ENCODE measurements around the gene RBM38.

Gene RBM38

DNA sequence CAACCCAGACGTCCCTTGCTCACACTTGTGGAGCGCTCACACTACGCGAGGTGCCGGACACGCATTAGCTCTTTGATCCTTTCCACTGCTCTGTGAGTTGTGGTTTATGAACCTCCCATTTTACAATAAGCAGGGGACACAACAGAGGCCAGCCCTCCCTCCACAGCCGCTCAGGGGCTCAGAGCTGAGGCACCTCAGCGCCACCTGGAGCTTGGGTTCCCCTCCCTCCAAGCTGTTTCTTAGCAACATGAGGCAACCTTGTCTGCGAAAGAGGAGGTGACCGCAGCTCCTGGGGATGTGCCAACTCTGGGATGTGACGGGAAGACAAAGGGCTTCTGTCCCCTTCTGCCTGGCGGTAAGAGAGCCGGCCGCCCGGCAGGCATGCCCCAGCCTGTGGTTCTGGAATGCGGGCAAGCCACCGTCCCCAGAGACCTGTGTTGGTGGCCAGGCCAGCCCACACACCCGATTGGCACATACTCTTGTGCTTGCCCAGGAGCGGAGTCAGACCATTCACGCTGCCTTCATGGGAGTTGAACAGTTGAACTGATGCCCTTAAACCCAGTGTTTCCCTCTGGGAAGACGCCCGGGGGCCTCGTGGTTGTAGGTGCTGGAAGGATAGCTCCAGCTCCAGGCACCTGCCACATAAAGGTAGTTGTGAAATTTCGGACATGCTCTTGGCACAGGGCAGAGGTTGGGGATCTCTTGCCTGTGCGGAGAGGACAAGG lies 44.5 kb downstream of the RBM38 start:
- DNase-seq (ENCODE audit: low read depth): no peak

DNA sequence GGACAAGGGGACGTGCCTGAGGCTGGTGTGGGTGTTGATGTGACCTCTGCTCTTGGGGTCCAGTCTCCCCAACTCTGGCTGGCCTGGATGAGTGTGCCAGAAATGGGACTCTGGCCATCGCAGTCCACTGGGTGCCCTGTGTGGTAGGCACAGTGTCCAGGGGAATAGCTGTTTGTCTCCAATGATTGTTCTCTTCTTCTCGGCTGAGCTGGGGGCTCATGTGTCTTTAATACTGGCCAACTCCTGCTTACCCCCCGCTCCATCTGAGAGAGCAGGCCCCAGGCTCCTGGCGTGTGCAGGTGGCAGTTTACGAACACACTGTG lies 45.0 kb downstream of the RBM38 start:
- DNase-seq (ENCODE audit: low read depth): no peak

DNA sequence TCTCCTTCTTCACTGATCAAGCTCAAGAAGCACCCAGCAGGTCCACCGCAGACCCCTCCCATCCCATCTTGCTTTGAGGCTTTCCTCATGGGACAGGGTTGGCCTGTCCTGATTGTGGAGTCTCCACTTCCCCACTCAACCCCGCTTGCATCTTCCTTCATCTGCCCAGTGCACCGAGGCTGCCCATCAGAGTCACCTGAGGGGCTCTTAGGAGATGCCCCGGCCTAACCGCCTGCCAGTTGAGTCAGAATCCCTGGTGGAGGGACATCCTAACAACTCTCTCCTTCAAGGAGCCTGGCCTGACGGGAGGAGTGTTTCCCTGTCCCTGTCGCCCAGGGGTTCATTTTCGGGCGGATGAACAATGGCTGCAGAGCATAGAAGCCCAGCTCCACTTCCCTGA lies 46.1 kb downstream of the RBM38 start:
- no peak for DNase-seq (ENCODE audit: low read depth)

DNA sequence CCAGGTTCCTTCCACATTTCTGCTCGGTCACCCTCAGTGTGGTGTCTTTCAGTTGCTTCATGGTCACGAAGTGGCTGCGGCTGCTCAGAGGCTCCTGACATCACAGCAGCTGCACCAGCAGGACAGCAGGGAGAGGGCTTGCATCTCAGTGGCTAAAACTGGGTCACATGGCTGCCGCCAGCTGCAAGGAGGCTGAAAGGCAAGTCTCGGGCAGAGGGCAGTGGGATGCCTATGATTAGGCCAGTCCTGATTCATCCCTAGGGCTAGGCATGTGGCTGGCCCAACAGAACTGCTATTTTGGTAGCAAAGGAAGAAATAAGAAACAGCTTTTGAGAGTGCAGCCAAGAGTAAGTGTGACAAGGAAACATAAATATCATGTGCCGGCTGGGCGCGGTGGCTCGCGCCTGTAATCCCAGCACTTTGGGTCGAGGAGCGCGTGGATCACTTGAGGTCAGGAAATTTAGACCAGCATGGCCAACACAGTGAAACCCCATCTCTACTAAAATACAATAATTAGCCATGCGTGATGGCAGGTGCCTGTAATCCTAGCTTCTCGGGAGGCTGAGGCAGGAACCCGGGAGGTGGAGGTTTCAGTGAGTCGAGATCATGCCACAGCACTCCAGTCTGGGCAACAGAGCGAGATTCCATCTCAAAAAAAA lies 46.6 kb downstream of the RBM38 start:
- no peak for DNase-seq (ENCODE audit: low read depth)

DNA sequence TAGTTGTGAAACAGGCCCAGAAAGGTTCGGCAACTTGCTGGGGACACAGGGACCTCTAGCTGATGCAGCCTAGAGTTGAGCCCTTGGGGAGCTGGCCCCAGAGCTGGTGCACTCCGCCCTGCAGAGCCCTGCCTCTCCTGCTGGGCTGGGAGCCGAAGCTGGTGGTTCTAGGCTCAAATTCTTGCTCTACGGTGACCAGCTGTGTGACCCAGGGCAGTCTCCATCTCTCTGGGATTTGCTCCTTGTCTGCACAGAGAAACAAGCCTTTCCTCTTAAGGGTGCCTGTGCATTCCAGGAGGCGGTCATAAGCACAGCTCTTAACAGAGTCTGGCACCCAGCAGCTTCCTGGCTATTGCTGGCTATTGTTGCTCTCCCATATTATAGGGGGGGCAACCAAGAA lies 47.4 kb downstream of the RBM38 start:
- DNase-seq (ENCODE audit: low read depth): no peak

DNA sequence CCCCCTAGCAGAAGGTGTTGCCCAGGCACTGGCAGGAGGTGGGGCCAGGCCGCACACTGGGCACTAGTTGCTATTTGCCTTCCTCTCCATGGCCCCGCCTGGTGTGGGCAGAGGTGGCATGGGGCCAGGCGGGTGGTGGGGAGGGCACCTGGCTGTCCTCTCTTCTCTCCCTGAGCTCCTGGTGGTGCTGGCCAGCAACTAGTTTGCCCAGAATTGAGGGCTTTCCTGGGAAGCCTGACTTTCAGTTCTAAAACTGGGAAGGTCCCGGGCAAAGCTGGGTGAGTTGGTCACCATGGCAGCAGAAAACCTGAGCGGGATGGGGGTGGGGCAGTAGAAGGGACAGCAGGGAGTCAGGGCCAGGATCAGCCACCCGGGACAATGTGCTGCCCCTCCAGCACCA lies 48.2 kb downstream of the RBM38 start:
- DNase-seq (ENCODE audit: low read depth): no peak

DNA sequence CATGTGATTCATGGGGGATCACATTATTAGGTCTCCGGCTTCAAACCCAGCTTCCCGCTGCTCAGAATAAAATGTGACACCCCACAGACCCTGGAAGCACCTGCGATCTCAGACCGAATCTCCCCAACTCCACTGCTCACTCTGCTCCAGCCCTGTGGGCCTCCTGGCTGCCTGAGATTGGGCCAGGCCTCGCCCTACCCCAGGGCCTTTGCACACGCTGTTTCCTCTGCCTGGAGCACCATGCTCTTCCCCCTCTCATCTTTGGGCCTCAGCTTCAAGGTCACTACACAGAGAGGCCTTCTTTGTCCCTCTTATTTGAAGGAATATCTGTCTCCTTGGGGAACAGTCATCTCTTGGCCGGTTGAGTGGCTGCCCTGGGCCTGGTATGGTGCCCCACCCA lies 48.8 kb downstream of the RBM38 start:
- no peak for DNase-seq (ENCODE audit: low read depth)

DNA sequence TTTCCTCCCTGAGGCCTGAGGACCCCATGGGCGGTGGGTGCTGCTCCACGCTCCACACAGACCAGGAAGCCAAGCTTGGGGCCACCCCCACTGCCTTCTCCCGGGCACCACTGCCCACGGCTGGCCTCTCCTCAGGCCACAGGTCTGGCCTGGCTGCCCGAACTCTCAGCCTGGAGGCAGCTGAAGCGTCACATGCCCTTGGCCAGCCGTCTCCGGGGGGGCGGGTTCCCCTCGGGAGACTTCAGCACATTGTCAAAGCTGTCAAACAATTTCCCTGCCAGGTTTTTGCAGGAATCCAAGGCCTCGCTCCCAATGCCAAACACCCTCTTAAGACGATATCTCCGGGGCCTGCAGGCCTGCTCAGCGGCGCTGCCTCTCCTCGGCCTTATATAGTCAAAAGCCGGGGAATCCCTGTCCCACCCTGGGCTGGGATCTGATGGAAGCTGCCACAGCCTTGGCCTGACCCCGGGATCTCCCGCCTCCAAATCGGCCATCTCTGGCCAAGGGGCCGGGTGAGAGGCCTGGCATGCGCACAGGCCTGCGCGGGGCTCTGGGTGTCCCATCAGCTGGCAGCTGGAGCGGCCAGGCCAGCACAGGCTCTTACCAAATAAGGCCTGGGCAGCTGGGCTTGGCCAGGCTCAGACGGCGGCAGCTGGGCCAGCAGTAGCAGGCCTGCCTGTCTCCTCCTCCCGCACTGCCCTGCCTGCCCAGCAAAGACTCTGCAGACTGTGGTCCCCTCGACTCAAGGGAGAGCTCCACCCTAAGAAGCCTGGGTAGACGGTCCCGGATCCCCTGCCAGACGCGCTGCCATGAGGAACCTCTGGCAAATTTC lies 49.7 kb downstream of the RBM38 start:
- DNase-seq (ENCODE audit: low read depth): no peak

DNA sequence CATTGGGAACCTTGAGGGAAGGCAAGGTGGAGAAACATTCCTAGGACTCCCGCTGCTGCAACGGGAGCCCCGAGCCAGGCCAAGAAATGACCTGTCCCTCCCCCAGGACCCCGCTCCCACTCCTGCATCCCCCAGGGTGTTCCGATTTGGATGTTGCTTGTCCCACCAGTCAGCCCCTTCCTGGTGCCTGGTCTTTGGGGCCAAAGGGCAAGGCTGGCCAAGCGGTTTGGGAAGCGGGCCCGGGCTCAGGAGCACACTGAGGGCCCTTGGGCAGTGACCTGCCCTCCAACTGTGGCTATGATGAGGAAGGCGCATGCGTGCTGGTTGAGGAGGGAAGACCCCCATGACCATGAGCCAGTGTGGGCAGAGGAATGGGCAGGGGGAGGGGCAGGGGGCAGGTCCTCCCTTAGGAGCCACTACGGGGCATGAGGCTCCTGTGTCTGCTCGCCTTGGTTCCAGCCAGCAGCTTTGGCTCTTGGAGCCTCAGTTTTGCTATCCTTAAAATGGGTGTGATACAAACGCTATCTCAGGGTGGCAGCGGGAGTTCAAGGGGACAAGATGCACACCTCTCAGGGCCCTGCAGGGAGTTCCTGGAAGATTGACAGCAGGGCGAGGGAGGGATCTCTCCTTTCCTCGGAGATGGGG lies 50.4 kb downstream of the RBM38 start:
- no peak for DNase-seq (ENCODE audit: low read depth)

DNA sequence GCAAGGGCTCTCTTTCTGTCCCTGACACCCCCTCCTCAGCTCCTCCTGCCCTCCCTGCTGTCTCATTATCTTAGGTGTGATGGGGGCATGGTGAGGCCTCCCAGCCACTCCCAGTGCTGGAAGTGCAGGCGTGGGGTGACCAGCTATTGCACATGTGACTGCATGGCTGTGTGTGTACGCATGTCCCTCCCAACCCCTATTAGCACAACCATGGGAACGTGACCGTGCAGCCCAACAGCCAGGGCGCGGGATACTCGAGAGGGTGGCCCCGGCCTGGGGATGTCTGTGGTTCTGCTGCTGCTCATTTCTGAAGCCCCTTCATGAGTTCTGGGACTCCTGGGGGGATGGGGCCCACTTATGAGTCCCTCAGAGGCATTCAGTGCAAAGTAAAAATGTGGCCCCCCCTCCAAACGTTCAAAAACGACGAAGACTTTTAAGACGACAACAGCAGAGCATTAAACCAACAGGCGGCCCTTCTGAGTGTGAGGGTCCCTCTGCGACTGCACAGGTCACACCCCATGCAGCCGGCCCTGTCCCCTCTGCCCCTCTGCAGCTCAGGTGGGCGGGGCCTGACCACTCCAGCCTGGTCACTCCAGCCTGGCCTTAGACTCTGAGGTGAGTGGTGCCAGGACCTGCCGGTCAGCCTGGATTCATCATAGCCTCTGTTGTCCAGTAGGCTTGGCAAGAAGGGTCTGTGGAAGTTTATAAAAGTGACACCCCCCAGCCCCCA lies 51.1 kb downstream of the RBM38 start:
- DNase-seq (ENCODE audit: low read depth): no peak

DNA sequence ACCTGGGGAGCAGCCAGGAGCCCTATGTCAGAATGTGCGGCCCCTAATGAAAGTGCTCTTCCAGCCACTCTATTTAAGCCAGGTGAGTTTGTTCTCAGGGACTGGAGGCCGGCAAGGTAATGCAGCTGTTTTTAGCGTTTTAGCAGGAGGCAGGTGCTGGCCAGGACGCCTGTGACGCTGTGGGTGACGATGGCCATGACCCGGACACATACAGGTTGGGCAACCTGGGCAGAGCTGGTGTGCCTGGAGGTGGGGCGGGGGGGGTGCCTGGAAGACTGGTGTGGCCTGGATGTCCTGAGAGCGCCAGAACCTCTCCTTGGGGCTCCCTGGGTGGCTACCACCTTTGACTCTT lies 51.7 kb downstream of the RBM38 start:
- DNase-seq (ENCODE audit: low read depth): no peak

DNA sequence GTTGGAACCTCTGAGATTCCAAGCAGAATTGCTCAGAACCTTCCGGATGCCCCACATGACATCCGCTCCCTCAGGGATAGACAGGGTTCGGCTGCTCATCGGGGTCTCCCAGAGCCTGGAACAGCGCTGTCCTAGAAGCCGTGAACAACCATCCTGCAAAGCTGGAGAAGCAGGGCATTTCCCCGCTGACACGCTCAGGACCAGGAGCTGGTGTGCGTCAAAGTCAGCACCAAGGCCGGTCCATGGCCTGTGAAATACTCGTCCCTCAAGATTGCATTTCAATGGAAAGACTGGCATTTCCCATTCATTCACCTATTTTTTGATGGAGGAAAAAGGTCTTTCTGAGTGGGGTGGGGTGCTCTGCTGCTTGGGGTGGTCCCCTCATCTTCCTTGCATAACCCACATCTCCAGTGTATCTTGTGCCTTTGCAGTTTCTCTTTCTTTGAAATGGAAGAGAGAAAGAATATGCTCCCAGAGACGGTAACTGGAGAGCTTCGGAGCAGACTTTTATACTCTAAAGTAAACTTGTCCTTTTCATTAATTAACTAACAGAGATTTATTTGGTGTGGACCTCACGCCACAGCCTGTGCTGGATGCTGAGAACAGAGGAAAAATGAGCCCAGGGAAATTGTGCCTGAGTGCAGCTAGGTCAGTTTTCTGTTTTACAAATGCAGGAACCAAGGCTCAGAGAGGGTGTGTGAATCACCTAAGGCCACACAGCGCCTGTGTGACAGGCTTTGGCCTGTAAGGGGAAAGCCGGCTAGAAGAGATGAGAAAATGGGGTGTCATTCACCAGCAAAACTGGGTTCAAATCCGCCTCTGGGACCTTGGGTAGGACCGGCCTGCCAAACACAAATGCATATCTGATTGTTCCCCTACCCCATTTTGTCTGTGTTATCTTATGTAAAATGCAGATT lies 52.4 kb downstream of the RBM38 start:
- DNase-seq (ENCODE audit: low read depth): no peak

DNA sequence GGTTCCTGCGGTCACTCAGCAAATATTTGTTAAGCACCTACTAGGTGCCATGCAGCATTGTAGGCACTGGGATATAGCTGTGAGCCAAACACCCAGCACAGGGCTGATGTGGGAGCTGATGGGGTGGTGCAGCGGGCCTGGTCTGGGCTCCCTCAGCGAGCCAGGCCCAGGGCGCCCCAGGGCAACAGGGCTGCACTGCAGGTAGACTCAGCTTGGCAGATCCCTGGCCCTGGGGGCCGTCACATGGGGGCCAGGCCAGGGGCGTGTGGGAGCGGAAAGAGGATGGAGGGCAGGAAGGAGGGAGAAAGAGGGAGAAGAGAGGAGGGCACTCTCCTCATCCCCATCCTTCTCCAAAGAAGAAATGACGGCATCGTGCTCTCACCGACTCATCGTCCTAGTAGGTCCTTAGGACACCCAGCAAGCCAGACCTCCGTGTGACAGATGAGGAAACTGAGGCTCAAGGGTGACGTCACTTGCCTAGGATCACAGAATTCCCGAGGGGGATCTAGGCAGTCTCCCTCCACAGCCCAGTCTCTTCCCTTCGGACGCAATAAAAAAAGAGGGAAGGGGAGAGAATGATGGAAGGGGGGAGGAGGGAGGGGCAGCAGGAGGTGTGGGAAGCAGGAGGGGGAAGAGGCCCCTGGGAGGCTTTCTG lies 53.3 kb downstream of the RBM38 start:
- no peak for DNase-seq (ENCODE audit: low read depth)

DNA sequence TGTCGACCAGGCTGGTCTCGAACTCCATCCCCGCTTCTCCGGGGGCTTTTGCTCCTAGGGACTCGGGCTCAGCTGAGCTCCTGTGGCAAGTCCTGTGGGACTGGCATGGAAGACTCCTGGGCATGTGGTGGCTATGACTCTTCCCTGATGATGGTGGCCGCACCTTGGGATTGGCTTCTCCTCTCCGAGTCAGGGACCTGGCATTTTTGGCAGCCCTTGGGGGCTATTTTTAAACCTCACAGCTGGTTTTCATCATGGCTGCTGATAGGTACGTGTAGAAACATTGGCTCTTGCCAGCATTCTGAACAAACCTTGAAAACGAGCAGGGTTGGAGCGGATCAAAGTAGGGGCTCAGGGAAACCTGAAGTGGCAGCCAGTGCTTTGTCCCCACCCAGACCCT lies 54.1 kb downstream of the RBM38 start:
- DNase-seq (ENCODE audit: low read depth): no peak

DNA sequence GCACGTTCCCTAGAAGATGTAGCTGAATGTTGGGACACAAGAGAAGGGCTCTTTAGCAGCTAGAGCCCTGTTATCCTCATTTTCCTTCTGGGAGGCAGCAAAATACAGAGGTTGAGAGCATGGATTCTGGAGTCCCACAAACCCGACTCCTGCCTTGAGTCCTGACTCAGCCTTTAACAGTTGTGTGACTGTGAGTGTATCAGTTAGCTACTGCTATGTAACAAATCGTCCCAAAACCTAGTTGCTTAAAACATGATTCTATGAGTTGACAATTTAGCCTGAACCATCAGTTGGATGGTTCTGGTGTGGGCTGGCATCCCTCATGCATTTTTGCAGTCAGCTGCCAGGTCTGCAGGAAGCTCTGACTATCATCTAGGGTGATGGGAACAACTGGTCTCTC lies 54.6 kb downstream of the RBM38 start:
- DNase-seq (ENCODE audit: low read depth): no peak

DNA sequence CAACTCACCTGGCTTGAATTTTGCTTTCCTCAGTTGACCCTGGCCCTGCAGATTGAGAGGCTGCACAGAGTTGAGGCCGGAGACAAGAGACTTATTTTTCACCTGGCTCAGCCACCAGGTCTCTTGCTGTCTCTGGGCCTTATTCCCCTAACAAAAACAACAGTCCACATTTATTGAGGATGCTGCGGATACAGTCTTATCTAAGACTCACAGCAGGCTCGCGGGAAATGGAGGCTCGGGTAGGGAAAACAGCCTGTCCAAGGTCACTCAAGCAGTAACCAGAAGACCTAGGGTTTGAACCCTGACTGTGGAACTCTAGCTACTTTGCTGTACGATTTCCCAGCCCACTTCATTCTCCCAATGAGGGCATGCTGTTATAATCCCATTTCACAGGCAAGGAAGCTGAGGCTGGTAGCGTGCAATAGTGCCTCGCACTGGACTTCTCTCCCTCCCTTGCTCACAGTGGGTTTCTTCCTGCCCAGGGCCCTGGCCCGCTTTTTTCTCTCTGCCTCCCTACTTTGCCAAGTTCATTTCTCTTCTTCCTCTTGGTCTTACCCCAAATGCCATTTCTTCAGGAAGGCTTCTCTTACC lies 57.7 kb downstream of the RBM38 start:
- no peak for DNase-seq (ENCODE audit: low read depth)

DNA sequence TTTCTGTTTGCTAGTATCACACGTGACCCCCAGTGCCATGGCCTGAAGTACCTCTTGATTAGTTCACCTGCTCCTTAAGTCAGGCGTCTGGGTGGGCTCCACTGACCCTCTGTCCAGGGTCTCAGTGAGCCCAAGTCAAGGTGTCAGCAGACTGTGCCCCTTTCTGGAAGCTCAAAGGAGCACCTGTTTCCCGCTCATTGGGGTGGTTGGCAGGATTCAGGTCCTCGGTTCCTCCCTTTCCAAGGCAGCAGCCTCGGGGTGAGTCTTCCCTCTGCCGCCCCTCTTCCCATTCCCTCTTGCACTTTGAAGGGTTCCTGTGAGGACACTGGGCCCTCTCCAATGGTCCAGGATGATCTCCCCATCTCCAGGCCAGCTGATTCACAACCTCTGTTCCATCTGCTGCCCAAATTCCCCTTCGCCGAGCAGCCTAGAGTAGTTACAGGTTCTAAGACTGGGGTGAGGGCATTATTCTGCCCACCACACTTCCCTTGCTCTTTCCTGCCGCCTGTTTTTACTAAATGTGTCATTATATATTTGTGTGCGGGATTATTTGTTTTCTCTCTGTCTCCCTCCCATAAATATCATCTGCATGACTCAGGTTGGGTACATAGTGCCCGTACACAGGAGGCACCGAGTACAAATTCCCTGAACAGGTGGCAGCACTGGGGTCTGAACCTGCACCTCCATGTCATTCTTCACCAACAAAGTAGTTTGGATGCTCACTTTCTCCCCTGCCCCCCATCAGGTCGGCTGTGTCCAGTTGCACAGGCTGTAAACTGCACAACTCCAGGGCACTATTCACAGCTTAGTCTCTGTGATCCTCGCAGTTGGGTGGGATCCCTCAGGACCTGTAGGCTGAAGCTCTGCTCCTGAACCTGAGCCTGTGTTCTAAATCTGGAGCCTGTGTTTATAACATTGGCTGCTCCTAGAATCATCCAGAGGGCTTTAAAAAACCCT lies 58.5 kb downstream of the RBM38 start:
- DNase-seq (ENCODE audit: low read depth): no peak

DNA sequence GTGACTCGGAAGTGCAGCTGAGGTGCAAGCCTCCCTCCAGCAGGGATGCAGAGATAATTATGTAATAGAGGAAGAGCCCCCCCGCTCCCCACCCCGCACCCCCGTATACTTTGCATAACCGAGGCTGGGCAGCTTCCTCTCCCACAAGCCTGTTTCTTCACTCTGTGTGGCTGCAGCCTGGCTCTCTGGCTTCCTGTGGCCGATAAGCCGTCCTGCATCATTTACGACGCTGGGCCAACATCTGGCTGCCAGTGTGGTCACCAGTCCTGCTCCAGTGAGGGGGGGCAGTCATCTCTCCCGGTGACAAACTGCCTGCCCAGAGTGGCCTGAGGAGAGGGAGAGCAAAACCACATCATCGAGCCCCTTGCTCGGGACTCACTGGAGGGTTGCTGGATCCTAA lies 59.2 kb downstream of the RBM38 start:
- DNase-seq (ENCODE audit: low read depth): no peak

DNA sequence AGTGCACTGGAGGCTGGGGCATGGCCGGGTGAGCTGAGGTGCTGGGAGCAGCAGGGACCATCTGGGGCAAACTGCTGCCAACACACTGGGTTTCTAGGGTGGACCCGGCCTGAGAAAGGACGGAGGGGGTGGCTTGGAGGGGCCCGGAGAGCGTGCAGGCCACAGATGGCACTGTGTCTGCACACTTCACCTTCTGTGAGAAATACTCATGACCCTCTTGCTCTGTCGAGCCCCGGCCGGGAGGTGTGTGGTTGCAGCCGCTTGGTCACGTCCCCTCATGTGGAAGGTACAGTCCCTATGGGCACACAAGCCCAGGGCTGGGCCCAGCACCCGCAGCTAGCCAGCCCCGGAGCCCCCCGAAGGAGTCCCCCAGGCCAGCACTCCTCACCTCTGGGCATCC lies 59.7 kb downstream of the RBM38 start:
- no peak for DNase-seq (ENCODE audit: low read depth)
